Erythroblast (primary cell): ENCODE data around the gene MICAL2.

Experiments used
- GATA1 ChIP-seq: IDR thresholded peaks from 2 replicates; pipeline ENCODE4 v1.6.1; 2011; ENCODE audit warnings: low read depth, mild to moderate bottlenecking, control low read depth, low read length, moderate library complexity
- POLR2A ChIP-seq: IDR thresholded peaks from 2 replicates; pipeline ENCODE4 v1.6.1; 2011; ENCODE audit warnings: mild to moderate bottlenecking, low read length

GRCh38 chr11:12125609-12126149 lies 15.3 kb downstream of the MICAL2 start:
- TF ChIP-seq POLR2A (no peak), GATA1 (no peak)
